ENCODE results near the gene RGS16.

RGS16 gene

DNA sequence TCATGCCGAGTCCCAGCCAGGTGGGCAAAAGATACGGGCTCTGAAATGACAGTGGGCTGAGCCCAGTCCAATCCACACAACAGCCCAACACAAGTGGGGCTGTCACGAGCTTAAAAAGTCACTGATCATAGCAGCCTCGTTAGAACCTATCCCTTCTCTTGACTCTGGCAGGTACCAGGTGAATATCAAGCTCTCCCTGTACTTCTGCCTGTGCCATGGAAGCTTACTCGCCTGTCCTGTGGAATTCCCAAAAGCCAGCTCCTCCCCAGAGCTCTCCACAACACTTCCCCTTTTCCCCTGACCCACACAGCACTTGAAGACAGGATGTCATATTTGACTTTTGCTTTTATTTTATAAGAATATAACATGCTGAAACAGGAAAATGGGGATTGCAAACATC lies 5.9 kb downstream of the RGS16 start:
- H3K4me3 ChIP-seq (ENCODE audit: low read depth, low read length): no peak overlapping the region
- DNase-seq (ENCODE audit: low read depth, low spot score): no peak
- in situ Hi-C loops (cut with HindIII; ENCODE audit: low sequenced_read_pairs): loop anchor here (10.0 kb wide), 1 partner anchor 187 kb away; the partner anchor contains the start of gene NPL
- TF ChIP-seq, protein P1, sequence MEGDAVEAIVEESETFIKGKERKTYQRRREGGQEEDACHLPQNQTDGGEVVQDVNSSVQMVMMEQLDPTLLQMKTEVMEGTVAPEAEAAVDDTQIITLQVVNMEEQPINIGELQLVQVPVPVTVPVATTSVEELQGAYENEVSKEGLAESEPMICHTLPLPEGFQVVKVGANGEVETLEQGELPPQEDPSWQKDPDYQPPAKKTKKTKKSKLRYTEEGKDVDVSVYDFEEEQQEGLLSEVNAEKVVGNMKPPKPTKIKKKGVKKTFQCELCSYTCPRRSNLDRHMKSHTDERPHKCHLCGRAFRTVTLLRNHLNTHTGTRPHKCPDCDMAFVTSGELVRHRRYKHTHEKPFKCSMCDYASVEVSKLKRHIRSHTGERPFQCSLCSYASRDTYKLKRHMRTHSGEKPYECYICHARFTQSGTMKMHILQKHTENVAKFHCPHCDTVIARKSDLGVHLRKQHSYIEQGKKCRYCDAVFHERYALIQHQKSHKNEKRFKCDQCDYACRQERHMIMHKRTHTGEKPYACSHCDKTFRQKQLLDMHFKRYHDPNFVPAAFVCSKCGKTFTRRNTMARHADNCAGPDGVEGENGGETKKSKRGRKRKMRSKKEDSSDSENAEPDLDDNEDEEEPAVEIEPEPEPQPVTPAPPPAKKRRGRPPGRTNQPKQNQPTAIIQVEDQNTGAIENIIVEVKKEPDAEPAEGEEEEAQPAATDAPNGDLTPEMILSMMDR (IDR thresholded peaks at IDR 0.05; ENCODE audit: low read depth, low read length): no peak

DNA sequence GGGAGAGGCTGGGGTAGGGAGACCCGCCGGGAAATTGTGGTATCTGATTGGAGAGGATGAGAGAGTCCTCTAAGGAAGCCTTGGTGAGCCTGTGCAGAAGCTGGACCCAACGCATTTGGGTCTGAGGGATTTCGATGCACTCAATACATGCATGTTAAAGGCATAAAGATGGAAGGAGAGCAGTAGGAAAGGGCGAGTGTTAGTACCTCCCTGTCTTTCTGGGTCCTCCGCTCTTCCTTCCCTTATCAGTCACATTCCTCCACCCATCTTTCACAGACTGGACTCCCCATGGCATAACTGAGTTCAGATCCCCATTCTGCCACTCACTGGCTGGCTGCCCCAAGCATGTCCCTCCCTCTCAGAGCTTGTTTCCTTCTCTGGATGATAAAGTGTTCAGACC lies 7.3 kb downstream of the RGS16 start:
- DNase-seq (ENCODE audit: low read depth, low spot score): no peak
- H3K4me3 ChIP-seq (ENCODE audit: low read depth, low read length): no peak overlapping the region
- TF ChIP-seq, protein P1 (IDR thresholded peaks at IDR 0.05; ENCODE audit: low read depth, low read length): no peak
- in situ Hi-C loops (cut with HindIII; ENCODE audit: low sequenced_read_pairs): loop anchor here (10.0 kb wide), 1 partner anchor 188 kb away; the partner anchor contains the start of gene NPL

DNA sequence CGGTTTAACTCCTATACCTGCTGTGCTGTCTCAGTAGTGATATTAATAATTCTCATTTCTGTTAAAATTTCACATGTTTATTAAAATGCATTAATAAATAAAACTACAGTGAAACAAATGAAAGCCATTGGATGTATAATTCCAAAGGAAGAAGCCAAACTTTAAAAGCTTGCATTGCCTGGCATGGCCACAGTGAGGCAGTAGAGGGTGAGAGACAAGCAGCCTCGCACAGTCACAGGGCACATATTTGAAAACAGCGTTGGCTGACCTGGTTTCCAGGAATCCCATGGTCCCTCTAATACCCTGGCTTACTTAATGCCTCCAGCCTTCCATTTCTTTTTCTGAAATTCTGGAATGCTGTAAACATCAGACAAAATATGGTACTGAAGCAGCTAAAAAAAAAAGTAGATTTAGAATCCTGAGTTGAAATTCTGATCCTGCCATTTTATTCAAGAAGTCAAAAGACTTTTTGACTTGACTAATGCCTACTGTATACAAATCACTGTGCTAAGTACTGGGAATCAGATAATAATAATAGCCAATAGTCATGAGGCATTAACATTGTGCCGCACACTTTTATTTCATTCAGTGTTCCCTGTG lies 8.4 kb downstream of the RGS16 start:
- in situ Hi-C loops (cut with HindIII; ENCODE audit: low sequenced_read_pairs): loop anchor here (10.0 kb wide), 1 partner anchor 189 kb away; the partner anchor contains the start of gene NPL
- TF ChIP-seq, protein P1 (IDR thresholded peaks at IDR 0.05; ENCODE audit: low read depth, low read length): peak; percentile 95
- peak; percentile 65 for DNase-seq (ENCODE audit: low read depth, low spot score)
- H3K4me3 ChIP-seq (ENCODE audit: low read depth, low read length): no peak overlapping the region

DNA sequence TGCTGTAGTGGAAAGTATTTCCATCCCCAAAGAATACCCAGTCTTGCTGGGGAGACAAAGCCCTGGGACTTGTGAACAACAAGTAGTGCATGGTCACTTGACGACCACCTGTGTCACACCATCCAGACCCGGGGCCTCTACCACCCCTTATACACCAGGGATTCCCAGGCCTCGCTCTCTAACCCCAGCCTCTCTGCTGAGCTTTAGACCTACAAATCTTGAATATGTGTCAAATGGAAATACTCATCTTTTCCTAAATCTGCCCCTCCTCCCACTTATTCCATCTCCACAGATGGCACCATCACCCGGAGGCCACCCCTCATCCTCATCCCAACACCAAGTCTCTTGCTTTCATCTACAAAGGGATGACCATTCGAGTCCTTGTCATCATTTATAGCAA lies 14.3 kb downstream of the RGS16 start:
- TF ChIP-seq, protein P1 (IDR thresholded peaks at IDR 0.05; ENCODE audit: low read depth, low read length): no peak
- in situ Hi-C loops (cut with HindIII; ENCODE audit: low sequenced_read_pairs): loop anchor here (10.0 kb wide), 1 partner anchor 195 kb away; the partner anchor contains the start of gene NPL
- H3K4me3 ChIP-seq (ENCODE audit: low read depth, low read length): no peak overlapping the region
- no peak for DNase-seq (ENCODE audit: low read depth, low spot score)

DNA sequence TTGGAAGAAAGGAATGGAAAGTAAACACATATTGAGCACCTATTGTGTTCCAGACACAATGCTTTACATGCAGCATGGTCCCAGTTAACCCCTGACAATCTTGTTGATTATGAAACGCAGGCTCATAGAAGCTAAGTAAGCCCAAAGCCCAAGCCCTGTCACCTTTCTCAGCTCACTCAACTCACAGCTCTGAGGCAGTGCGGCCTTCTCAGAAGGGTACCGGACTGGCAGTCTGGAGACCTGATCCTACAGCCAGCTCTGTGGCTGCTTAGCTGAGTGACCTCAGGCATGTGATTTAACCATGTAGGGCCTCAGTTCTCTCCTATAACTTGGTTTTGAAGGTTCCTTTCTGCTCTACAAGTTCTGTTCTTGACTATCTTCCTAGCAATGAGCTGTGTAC lies 14.7 kb downstream of the RGS16 start:
- DNase-seq (ENCODE audit: low read depth, low spot score): no peak
- H3K4me3 ChIP-seq (ENCODE audit: low read depth, low read length): no peak overlapping the region
- in situ Hi-C loops (cut with HindIII; ENCODE audit: low sequenced_read_pairs): no loop called here
- TF ChIP-seq, protein P1 (IDR thresholded peaks at IDR 0.05; ENCODE audit: low read depth, low read length): no peak

DNA sequence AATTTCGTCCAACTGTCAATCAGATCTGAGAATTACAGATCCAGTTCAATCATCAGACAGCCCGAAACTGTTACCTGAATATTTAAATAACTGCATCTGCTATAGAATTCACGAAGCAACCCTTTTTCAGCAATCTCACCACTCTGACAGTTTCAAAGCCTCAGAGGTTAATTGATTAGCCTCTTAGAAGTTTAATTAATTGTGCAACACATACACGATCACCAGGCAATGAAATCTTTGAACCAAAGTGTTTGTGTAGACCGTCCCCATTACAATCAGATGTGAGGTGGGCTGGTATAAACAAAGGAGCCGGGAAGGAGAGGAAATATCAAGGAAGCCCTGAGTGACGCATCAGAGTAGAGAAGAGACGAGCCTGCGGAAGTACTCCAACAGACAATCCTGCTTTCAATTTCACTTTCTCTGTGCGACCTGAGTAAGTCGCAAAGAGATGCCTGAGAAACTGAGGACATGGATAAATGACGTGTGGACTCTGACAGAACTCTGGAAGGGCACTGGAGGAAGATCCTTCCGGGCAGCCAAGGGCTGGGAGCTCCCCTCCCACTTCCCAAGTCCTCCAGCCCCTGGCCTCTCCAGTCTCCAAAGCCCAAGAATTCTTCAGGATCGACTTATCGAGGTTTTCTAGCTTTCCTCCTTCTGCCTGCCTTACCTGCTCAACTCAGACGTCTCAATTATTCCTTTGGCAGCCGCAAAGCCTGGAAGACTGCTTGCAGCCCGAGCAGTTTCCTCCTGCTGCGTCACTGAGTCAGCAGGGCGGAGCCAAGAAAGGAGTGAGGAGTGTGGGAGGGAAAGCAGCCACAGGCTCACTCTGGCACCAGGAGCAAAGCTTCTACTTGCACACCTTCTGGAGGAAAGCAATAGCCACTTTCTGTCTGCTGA lies 15.4 kb downstream of the RGS16 start, which contains the start of gene RNASEL:
Gene RNASEL, minus strand, starts transcription at position 757 of the 897 bp plus-strand sequence. CDS start 2,450 bp downstream, outside the sequence.
- DNase-seq (ENCODE audit: low read depth, low spot score): peak; percentile 75
- H3K4me3 ChIP-seq (ENCODE audit: low read depth, low read length): peak within 1 kb of the TSS; percentile 76
- in situ Hi-C loops (cut with HindIII; ENCODE audit: low sequenced_read_pairs): no loop called here
- TF ChIP-seq, protein P1 (IDR thresholded peaks at IDR 0.05; ENCODE audit: low read depth, low read length): no peak
